T-helper 1 cell treated with Interleukin-12 subunit alpha and Interleukin-12 subunit beta and Interleukin-4 antibody, amounts not matched to agents 30 μg/mL and 1 μg/mL, for 36 hours (primary cell): Measurements from ENCODE around the gene GANC.

Experiments
- H3K27ac Mint-ChIP-seq: one replicate; pipeline ENCODE4 v1.8.0; 2021; ENCODE audit warnings: mild to moderate bottlenecking, mixed read lengths
- H3K27me3 Mint-ChIP-seq: one replicate; pipeline ENCODE4 v1.8.0; 2021; ENCODE audit warnings: low read depth, mixed read lengths
- H3K36me3 Mint-ChIP-seq: one replicate; pipeline ENCODE4 v1.8.0; 2021; ENCODE audit warnings: low read depth, mixed read lengths
- H3K4me1 Mint-ChIP-seq: one replicate; pipeline ENCODE4 v1.8.0; 2021; ENCODE audit warnings: low read depth, mixed read lengths
- H3K4me3 Mint-ChIP-seq: one replicate; pipeline ENCODE4 v1.8.0; 2021; ENCODE audit warnings: mild to moderate bottlenecking, moderate library complexity, mixed read lengths
- H3K9me3 Mint-ChIP-seq: one replicate; pipeline ENCODE4 v1.8.0; 2021; ENCODE audit warnings: mixed read lengths

GANC gene

GRCh38 chr15:42344763-42345162 is 71.8 kb downstream of the GANC start:
- Mint-ChIP-seq H3K4me1 (peaks cover 8% of the 10 kb centered on the region), H3K36me3 (peaks cover 6% of the 10 kb centered on the region), H3K4me3 (no peak overlapping the region), H3K9me3 (no peaks in the 10 kb centered on the region), H3K27ac (no peak overlapping the region), H3K27me3 (no peaks in the 10 kb centered on the region)

GRCh38 chr15:42345504-42345903 is 72.5 kb downstream of the GANC start:
- H3K27ac Mint-ChIP-seq: no peak overlapping the region
- H3K4me3 Mint-ChIP-seq: no peak overlapping the region
- peaks cover 8% of the 10 kb centered on the region for H3K4me1 Mint-ChIP-seq
- no peaks in the 10 kb centered on the region for H3K9me3 Mint-ChIP-seq
- peaks cover 6% of the 10 kb centered on the region for H3K36me3 Mint-ChIP-seq
- H3K27me3 Mint-ChIP-seq: no peaks in the 10 kb centered on the region

GRCh38 chr15:42348083-42348482 is 75.1 kb downstream of the GANC start:
- H3K4me3 Mint-ChIP-seq: no peak overlapping the region
- peaks cover 14% of the 10 kb centered on the region for H3K36me3 Mint-ChIP-seq
- H3K4me1 Mint-ChIP-seq: peaks cover 8% of the 10 kb centered on the region
- no peak overlapping the region for H3K27ac Mint-ChIP-seq
- no peaks in the 10 kb centered on the region for H3K27me3 Mint-ChIP-seq
- H3K9me3 Mint-ChIP-seq: no peaks in the 10 kb centered on the region

DNA sequence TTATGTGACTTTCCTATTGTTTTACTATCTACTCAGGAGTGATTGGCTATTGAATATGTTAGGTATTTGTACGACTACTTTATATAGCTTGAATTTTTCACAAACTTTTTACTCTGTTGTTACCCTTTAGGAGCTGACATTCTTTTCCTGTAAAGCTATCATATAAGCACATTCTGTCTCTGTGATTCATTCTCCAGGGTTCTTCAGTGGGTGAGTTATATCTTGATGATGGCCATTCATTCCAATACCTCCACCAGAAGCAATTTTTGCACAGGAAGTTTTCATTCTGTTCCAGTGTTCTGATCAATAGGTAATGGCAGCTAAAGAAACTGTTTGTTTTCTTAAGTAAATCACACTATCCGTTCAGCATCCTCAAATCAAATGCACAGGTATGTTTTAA is 76.2 kb downstream of the GANC start:
- H3K27ac Mint-ChIP-seq: no peak overlapping the region
- peaks cover 8% of the 10 kb centered on the region for H3K4me1 Mint-ChIP-seq
- H3K27me3 Mint-ChIP-seq: no peaks in the 10 kb centered on the region
- no peak overlapping the region for H3K4me3 Mint-ChIP-seq
- peaks cover 21% of the 10 kb centered on the region for H3K36me3 Mint-ChIP-seq
- H3K9me3 Mint-ChIP-seq: no peaks in the 10 kb centered on the region

GRCh38 chr15:42352401-42352800 is 79.4 kb downstream of the GANC start:
- Mint-ChIP-seq H3K27me3 (no peaks in the 10 kb centered on the region), H3K9me3 (no peaks in the 10 kb centered on the region), H3K27ac (no peak overlapping the region), H3K4me3 (no peak overlapping the region), H3K36me3 (peaks cover 17% of the 10 kb centered on the region), H3K4me1 (peaks cover 2% of the 10 kb centered on the region)

DNA sequence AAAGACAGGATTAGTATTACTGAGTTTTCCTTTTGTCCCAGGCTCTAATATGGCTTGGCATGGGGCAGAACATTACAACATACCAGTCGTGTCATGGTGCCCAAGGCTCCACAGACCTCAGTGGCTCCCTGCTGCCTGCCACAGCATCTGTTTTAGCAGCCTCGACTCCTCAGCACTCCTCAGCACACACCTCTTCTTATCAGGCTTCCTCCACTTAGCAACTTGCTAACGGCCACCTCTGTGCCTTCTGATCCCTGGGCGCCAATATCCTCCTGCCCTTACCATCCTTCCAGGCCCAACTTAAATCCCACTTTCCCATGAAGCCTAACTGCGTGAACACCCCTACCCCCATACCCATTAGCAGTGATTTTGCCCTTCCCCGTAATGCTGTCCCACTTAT is 80.1 kb downstream of the GANC start:
- Mint-ChIP-seq H3K9me3 (no peaks in the 10 kb centered on the region), H3K27ac (no peak overlapping the region), H3K36me3 (peaks cover 17% of the 10 kb centered on the region), H3K4me3 (no peak overlapping the region), H3K4me1 (peaks cover 2% of the 10 kb centered on the region), H3K27me3 (no peaks in the 10 kb centered on the region)

- H3K36me3 Mint-ChIP-seq: peaks cover 15% of the 10 kb centered on the region
- no peak overlapping the region for H3K27ac Mint-ChIP-seq
- no peak overlapping the region for H3K4me3 Mint-ChIP-seq
- H3K9me3 Mint-ChIP-seq: no peaks in the 10 kb centered on the region
- H3K27me3 Mint-ChIP-seq: no peaks in the 10 kb centered on the region
- H3K4me1 Mint-ChIP-seq: no peaks in the 10 kb centered on the region
These were observed 81.8 kb downstream of the GANC start for GRCh38 chr15:42354824-42355223.

GRCh38 chr15:42355291-42355690 is 82.3 kb downstream of the GANC start:
- Mint-ChIP-seq H3K4me3 (no peak overlapping the region), H3K9me3 (no peaks in the 10 kb centered on the region), H3K36me3 (peaks cover 15% of the 10 kb centered on the region), H3K27me3 (no peaks in the 10 kb centered on the region), H3K4me1 (no peaks in the 10 kb centered on the region), H3K27ac (no peak overlapping the region)

GRCh38 chr15:42356851-42357250 is 83.8 kb downstream of the GANC start:
- Mint-ChIP-seq H3K4me1 (peaks cover 4% of the 10 kb centered on the region), H3K27ac (no peak overlapping the region), H3K36me3 (peaks cover 9% of the 10 kb centered on the region), H3K27me3 (no peaks in the 10 kb centered on the region), H3K4me3 (no peak overlapping the region), H3K9me3 (no peaks in the 10 kb centered on the region)

- no peak overlapping the region for H3K4me3 Mint-ChIP-seq
- no peaks in the 10 kb centered on the region for H3K27me3 Mint-ChIP-seq
- no peak overlapping the region for H3K27ac Mint-ChIP-seq
- H3K9me3 Mint-ChIP-seq: no peaks in the 10 kb centered on the region
- peaks cover 4% of the 10 kb centered on the region for H3K4me1 Mint-ChIP-seq
- H3K36me3 Mint-ChIP-seq: peaks cover 6% of the 10 kb centered on the region
These were observed 85.1 kb downstream of the GANC start for GRCh38 chr15:42358141-42358540.

- no peaks in the 10 kb centered on the region for H3K9me3 Mint-ChIP-seq
- H3K27ac Mint-ChIP-seq: no peak within 1 kb of the TSS
- no peaks in the 10 kb centered on the region for H3K27me3 Mint-ChIP-seq
- no peaks in the 10 kb centered on the region for H3K36me3 Mint-ChIP-seq
- H3K4me1 Mint-ChIP-seq: peaks cover 4% of the 10 kb centered on the region
- H3K4me3 Mint-ChIP-seq: no peak within 1 kb of the TSS
These were observed 86.2 kb downstream of the GANC start, which contains the start of gene CAPN3 for GRCh38 chr15:42359249-42359648. CAPN3 (plus strand) TSS chr15:42359501; CDS start chr15:42359806, 305 bp downstream.

DNA sequence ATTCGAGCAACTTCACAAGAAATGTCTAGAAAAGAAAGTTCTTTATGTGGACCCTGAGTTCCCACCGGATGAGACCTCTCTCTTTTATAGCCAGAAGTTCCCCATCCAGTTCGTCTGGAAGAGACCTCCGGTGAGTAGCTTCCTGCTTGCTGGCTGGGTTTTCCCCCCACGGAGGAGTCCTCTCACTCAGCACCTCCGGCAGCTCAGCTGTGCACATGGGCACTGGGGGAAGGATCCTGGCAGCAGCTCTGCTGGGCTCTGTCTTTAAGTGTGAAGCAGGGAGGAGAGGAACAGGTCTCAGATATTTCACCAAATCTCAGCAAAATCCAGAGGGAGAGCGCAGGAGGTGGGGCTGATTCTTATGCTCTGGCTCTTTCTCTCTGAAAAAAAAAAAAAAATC is 87.0 kb downstream of the GANC start:
- Mint-ChIP-seq H3K36me3 (no peaks in the 10 kb centered on the region), H3K4me3 (no peak overlapping the region), H3K27me3 (no peaks in the 10 kb centered on the region), H3K27ac (no peak overlapping the region), H3K4me1 (peaks cover 4% of the 10 kb centered on the region), H3K9me3 (no peaks in the 10 kb centered on the region)

GRCh38 chr15:42360535-42361112 is 87.6 kb downstream of the GANC start:
- Mint-ChIP-seq H3K27me3 (no peaks in the 10 kb centered on the region), H3K4me1 (peaks cover 4% of the 10 kb centered on the region), H3K27ac (no peak overlapping the region), H3K9me3 (no peaks in the 10 kb centered on the region), H3K36me3 (no peaks in the 10 kb centered on the region), H3K4me3 (no peak overlapping the region)

DNA sequence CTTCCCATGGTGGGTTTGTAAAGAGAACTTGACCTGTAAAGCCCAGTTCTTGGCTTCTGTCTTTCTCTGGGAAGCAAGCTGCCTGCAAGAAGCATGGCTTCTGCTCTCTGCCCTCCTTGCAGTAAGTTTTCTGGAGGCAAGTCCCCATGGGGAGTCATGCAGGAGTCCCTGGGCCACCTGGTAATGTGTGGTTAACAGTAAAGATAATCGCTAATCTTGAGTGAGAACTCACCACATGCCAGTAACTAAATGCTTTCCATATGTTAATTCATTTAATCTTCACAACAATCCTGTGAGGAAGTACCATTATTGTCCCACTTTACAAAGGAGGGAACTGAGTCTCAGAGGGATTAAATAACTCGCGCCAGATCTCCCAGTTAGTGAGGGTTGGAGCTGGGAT is 90.5 kb downstream of the GANC start:
- Mint-ChIP-seq H3K36me3 (no peaks in the 10 kb centered on the region), H3K4me3 (no peak overlapping the region), H3K4me1 (peaks cover 4% of the 10 kb centered on the region), H3K9me3 (no peaks in the 10 kb centered on the region), H3K27ac (no peak overlapping the region), H3K27me3 (no peaks in the 10 kb centered on the region)

GRCh38 chr15:42363942-42364341 is 90.9 kb downstream of the GANC start:
- no peak overlapping the region for H3K27ac Mint-ChIP-seq
- no peak overlapping the region for H3K4me3 Mint-ChIP-seq
- no peaks in the 10 kb centered on the region for H3K9me3 Mint-ChIP-seq
- no peaks in the 10 kb centered on the region for H3K27me3 Mint-ChIP-seq
- no peaks in the 10 kb centered on the region for H3K36me3 Mint-ChIP-seq
- H3K4me1 Mint-ChIP-seq: peaks cover 4% of the 10 kb centered on the region

- Mint-ChIP-seq H3K4me3 (no peak overlapping the region), H3K27me3 (no peaks in the 10 kb centered on the region), H3K36me3 (no peaks in the 10 kb centered on the region), H3K9me3 (no peaks in the 10 kb centered on the region), H3K27ac (no peak overlapping the region), H3K4me1 (peaks cover 4% of the 10 kb centered on the region)
These were observed 91.5 kb downstream of the GANC start for GRCh38 chr15:42364529-42364928.
